HepG2 (cell line): ENCODE measurements around the gene METTL26. TPM values are rescaled to one million over a fixed set of nuclear protein-coding genes. Genes with fewer than 3 reads are reported as not detected.
A peak's percentile ranks its signal among the peaks of the same experiment; 100 is the strongest.

Experiments used
- ATF2 ChIP-seq: sonication (generic); formaldehyde crosslinking; IDR thresholded peaks from 2 replicates; pipeline ENCODE4 v1.4.0; 2020; ENCODE audit warnings: missing genetic modification reagents
- BRD4 ChIP-seq: sonication (generic); formaldehyde crosslinking; IDR thresholded peaks from 2 replicates; pipeline ENCODE4 v1.4.0; 2020; ENCODE audit warnings: missing genetic modification reagents
- CCDC6 ChIP-seq: sonication (generic); formaldehyde crosslinking; IDR thresholded peaks from 2 replicates; pipeline ENCODE4 v1.8.1; 2022; ENCODE audit warnings: mild to moderate bottlenecking, missing genetic modification reagents, moderate library complexity
- HES4 ChIP-seq: sonication (generic); formaldehyde crosslinking; IDR thresholded peaks from 2 replicates; pipeline ENCODE4 v1.9.0; 2021; ENCODE audit warnings: mild to moderate bottlenecking, missing genetic modification reagents, borderline replicate concordance
- HNRNPLL ChIP-seq: fragments of 200-400 bp; formaldehyde crosslinking; IDR thresholded peaks from 2 replicates; pipeline ENCODE4 v1.6.1; 2017; ENCODE audit warnings: mild to moderate bottlenecking, low read depth, low read length; ENCODE audit not compliant: poor library complexity, severe bottlenecking
- KDM5A ChIP-seq: fragments of 200-600 bp; sonication (generic); IDR thresholded peaks from 2 replicates; pipeline ENCODE4 v1.7.0; 2018; ENCODE audit warnings: antibody characterized with exemption, mild to moderate bottlenecking, low read length, borderline replicate concordance
- MXD4 ChIP-seq: IDR thresholded peaks from 2 replicates; pipeline ENCODE4 v1.6.1; 2016; ENCODE audit warnings: mild to moderate bottlenecking, missing biosample characterization, missing genetic modification reagents
- MXI1 ChIP-seq: IDR thresholded peaks from 3 replicates; pipeline ENCODE4 v1.6.1; 2012; ENCODE audit warnings: low read depth, low read length, inconsistent platforms, borderline replicate concordance
- RFX3 ChIP-seq: IDR thresholded peaks from 2 replicates; pipeline ENCODE4 v1.6.1; 2016; ENCODE audit warnings: missing biosample characterization, missing genetic modification reagents
- SMC3 ChIP-seq: IDR thresholded peaks from 2 replicates; pipeline ENCODE4 v1.6.1; 2011; ENCODE audit warnings: low read length, improper control_type of control experiment
- STAG1 ChIP-seq: sonication (generic); formaldehyde crosslinking; IDR thresholded peaks from 2 replicates; pipeline ENCODE4 v1.4.0; 2020; ENCODE audit warnings: missing genetic modification reagents
- TFDP1 ChIP-seq: IDR thresholded peaks from 2 replicates; pipeline ENCODE4 v1.6.1; 2016; ENCODE audit warnings: missing compliant biosample characterization, missing genetic modification reagents, borderline replicate concordance
- ZBTB42 ChIP-seq: sonication (generic); formaldehyde crosslinking; IDR thresholded peaks from 2 replicates; pipeline ENCODE4 v1.5.0; 2020; ENCODE audit warnings: mild to moderate bottlenecking, missing genetic modification reagents
- ZFX ChIP-seq: sonication (generic); formaldehyde crosslinking; IDR thresholded peaks from 2 replicates; pipeline ENCODE4 v1.4.0; 2020; ENCODE audit warnings: mild to moderate bottlenecking, low read depth, missing genetic modification reagents, moderate library complexity
- ZMAT3 ChIP-seq: sonication (generic); formaldehyde crosslinking; conservative IDR thresholded peaks from 2 replicates; pipeline ENCODE4 v1.7.0; 2021; ENCODE audit warnings: missing genetic modification reagents
- ZNF329 ChIP-seq: sonication (generic); formaldehyde crosslinking; IDR thresholded peaks from 2 replicates; pipeline ENCODE4 v1.9.0; 2021; ENCODE audit warnings: low read depth, mild to moderate bottlenecking, missing genetic modification reagents
- ZNF484 ChIP-seq: sonication (generic); formaldehyde crosslinking; IDR thresholded peaks from 2 replicates; pipeline ENCODE4 v1.5.1; 2020; ENCODE audit warnings: mild to moderate bottlenecking, low read depth, missing genetic modification reagents, borderline replicate concordance
- ZNF501 ChIP-seq: sonication (generic); formaldehyde crosslinking; IDR thresholded peaks from 2 replicates; pipeline ENCODE4 v1.5.1; 2020; ENCODE audit warnings: mild to moderate bottlenecking, moderate library complexity, missing genetic modification reagents
- ZNF687 ChIP-seq: sonication (generic); formaldehyde crosslinking; IDR thresholded peaks from 2 replicates; pipeline ENCODE4 v1.5.1; 2020; ENCODE audit warnings: mild to moderate bottlenecking, missing genetic modification reagents, moderate library complexity
- polyA plus RNA-seq, 8 experiments: library from polyadenylated mRNA; depleted of rRNA in 3 of 8; stranded (reverse) in 7 of 8; unstranded in 1 of 8; fragments of >200 nt; fragmentation: Illumina TruSeq in 4 of 8; extraction: Trizol in 4 of 8; gene quantifications; 2 replicates each; pipeline versions ENCODE4 v1.2.1 to v1.2.3, GENCODE V29; 2011 to 2016; ENCODE audit warnings: low read depth in 4 of 8, missing spikeins in 1 of 8, mixed read lengths in 1 of 8; ENCODE audit not compliant: insufficient read depth in 1 of 8
- total RNA-seq, 5 experiments: library from RNA; depleted of rRNA; stranded (reverse); fragments of >200 nt; fragmentation: Illumina TruSeq; extraction: Trizol; gene quantifications; 2 replicates each; pipeline ENCODE4 v1.2.3, GENCODE V29; 2016; ENCODE audit warnings: low read depth in 1 of 5
- TF ChIP-seq, protein P1 (sequence below), 2 experiments: sonication (generic) in 1 of 2; formaldehyde crosslinking in 1 of 2; IDR thresholded peaks; 2 replicates each; pipeline versions ENCODE4 v1.4.0 to v1.6.1; 2018 to 2020; ENCODE audit warnings: missing genetic modification reagents in 2 of 2, borderline replicate concordance in 1 of 2, low read depth in 1 of 2, mild to moderate bottlenecking in 1 of 2, missing biosample characterization in 1 of 2

METTL26 gene
- total and polyA plus RNA-seq, 2 of the 13 experiments (the other 11 are each of a cell fraction or from before 2014, with no cell fraction given) = 65.5 to 70.1 TPM

- peak; percentile 37 for TF ChIP-seq HNRNPLL
- TF ChIP-seq ATF2 (CRISPR knock-in tag) = peak; percentile 48; the same call in 1 of the 2 replicates
- peak; percentile 24; the same call in 1 of the 2 replicates for TF ChIP-seq HES4 (CRISPR knock-in tag)
- 0 out of 2 replicates have a peak, but pooled peaks have one; percentile 48 for TF ChIP-seq ZNF484 (CRISPR knock-in tag)
- TF ChIP-seq ZNF501 (CRISPR knock-in tag) = peak; percentile 61; the same call in 1 of the 2 replicates
- TF ChIP-seq SMC3 = no peak
- TF ChIP-seq ZNF687 (CRISPR knock-in tag) = peak; percentile 47
- TF ChIP-seq ZMAT3 (CRISPR knock-in tag) = no peak
- 0 out of 2 replicates have a peak, but pooled peaks have one; percentile 58 for TF ChIP-seq ZNF329 (CRISPR knock-in tag)
- TF ChIP-seq MXD4 (CRISPR knock-in tag) = peak; percentile 60
- TF ChIP-seq STAG1 = 0 out of 2 replicates have a peak, but pooled peaks have one; percentile 11
- peak; percentile 34; the same call in 1 of the 2 replicates for TF ChIP-seq TFDP1 (CRISPR knock-in tag)
- TF ChIP-seq, protein P1, sequence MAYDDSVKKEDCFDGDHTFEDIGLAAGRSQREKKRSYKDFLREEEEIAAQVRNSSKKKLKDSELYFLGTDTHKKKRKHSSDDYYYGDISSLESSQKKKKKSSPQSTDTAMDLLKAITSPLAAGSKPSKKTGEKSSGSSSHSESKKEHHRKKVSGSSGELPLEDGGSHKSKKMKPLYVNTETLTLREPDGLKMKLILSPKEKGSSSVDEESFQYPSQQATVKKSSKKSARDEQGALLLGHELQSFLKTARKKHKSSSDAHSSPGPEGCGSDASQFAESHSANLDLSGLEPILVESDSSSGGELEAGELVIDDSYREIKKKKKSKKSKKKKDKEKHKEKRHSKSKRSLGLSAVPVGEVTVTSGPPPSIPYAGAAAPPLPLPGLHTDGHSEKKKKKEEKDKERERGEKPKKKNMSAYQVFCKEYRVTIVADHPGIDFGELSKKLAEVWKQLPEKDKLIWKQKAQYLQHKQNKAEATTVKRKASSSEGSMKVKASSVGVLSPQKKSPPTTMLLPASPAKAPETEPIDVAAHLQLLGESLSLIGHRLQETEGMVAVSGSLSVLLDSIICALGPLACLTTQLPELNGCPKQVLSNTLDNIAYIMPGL (CRISPR knock-in tag; IDR thresholded peaks at IDR 0.05; ENCODE audit: borderline replicate concordance in 1 of 2, low read depth in 1 of 2) = peak in 1 of 2 experiments; percentile 63; a peak in 2 of 4 replicates
- peak; percentile 79 for TF ChIP-seq BRD4
- TF ChIP-seq CCDC6 (CRISPR knock-in tag) = peak; percentile 84
- peak; percentile 64 for TF ChIP-seq ZFX (CRISPR knock-in tag)
- peak; percentile 91; the same call in 1 of the 2 replicates for TF ChIP-seq KDM5A
- TF ChIP-seq RFX3 (CRISPR knock-in tag) = no peak
- no peak for TF ChIP-seq ZBTB42 (CRISPR knock-in tag)
- TF ChIP-seq MXI1 = peak; percentile 75; the same call in 1 of the 3 replicates
These were observed 47.0 kb downstream of the METTL26 start (continued) for GRCh38 chr16:588889-589657.
